Keratinocyte (primary cell): ENCODE data around the gene NUP98. TPM values are rescaled to one million over a fixed set of nuclear protein-coding genes. Genes with fewer than 3 reads are reported as not detected.
"Not testable (repeated sequence)": the region's sequence is repeated elsewhere in the genome, so short reads cannot be mapped to it uniquely, and the experiment has no call there.

ENCODE experiments used
- DNase-seq: peaks from one replicate; pipeline ENCODE4 v3.0.0-alpha.2; 2011; ENCODE audit warnings: low read depth, missing footprints, low spot score
- FAIRE-seq: peaks from 2 replicates; lab custom pipeline; 2011; peaks lifted over from hg19 to GRCh38; lab: Jason Lieb, UNC
- H2AFZ ChIP-seq: 2 replicates; pipeline ENCODE4 v1.6.0; 2012; ENCODE audit warnings: low read length, control low read depth, inconsistent platforms; ENCODE audit not compliant: control insufficient read depth
- H3K27ac ChIP-seq: 2 replicates; pipeline ENCODE4 v1.5.1; 2011; ENCODE audit warnings: low read length; ENCODE audit not compliant: control insufficient read depth, insufficient read depth
- H3K27me3 ChIP-seq: 3 replicates; pipeline ENCODE4 v1.6.0; 2011; ENCODE audit warnings: low read length; ENCODE audit not compliant: control insufficient read depth, insufficient read depth; ENCODE audit errors: extremely low read depth
- H3K36me3 ChIP-seq, 2 experiments: 2 replicates in 1 of 2; 3 replicates in 1 of 2; pipeline ENCODE4 v1.5.1; 2011; ENCODE audit warnings: low read length in 2 of 2, mild to moderate bottlenecking in 1 of 2; ENCODE audit not compliant: control insufficient read depth in 2 of 2, insufficient read depth in 2 of 2; ENCODE audit errors: extremely low read depth in 1 of 2
- H3K4me1 ChIP-seq: 3 replicates; pipeline ENCODE4 v1.5.1; 2011; ENCODE audit warnings: low read length; ENCODE audit not compliant: control insufficient read depth, insufficient read depth; ENCODE audit errors: extremely low read depth
- H3K4me2 ChIP-seq: 3 replicates; pipeline ENCODE4 v1.6.0; 2011; ENCODE audit warnings: low read depth, low read length; ENCODE audit not compliant: control insufficient read depth, insufficient read depth; ENCODE audit errors: extremely low read depth
- H3K4me3 ChIP-seq, 3 experiments: fragments of 200-600 bp in 1 of 3; sonication (generic) in 1 of 3; 2 replicates in 2 of 3; 3 replicates in 1 of 3; pipeline ENCODE4 v1.5.1; 2011 to 2016; ENCODE audit warnings: low read length in 3 of 3, mild to moderate bottlenecking in 3 of 3, control low read depth in 2 of 3, inconsistent platforms in 1 of 3, low read depth in 1 of 3, mixed read lengths in 1 of 3, mixed run types in 1 of 3, moderate library complexity in 1 of 3; ENCODE audit not compliant: control insufficient read depth in 2 of 3, insufficient read depth in 2 of 3; ENCODE audit errors: extremely low read depth in 1 of 3
- H3K79me2 ChIP-seq: 2 replicates; pipeline ENCODE4 v1.6.0; 2012; ENCODE audit warnings: low read length; ENCODE audit not compliant: control insufficient read depth, insufficient read depth
- H3K9ac ChIP-seq: 3 replicates; pipeline ENCODE4 v1.6.0; 2011; ENCODE audit warnings: low read length; ENCODE audit not compliant: control insufficient read depth, insufficient read depth; ENCODE audit errors: extremely low read depth
- H3K9me1 ChIP-seq: 3 replicates; pipeline ENCODE4 v1.6.0; 2011; ENCODE audit warnings: low read length; ENCODE audit not compliant: control insufficient read depth, insufficient read depth; ENCODE audit errors: extremely low read depth
- H3K9me3 ChIP-seq: 2 replicates; pipeline ENCODE4 v1.5.1; 2012; ENCODE audit warnings: low read depth, low read length; ENCODE audit not compliant: control insufficient read depth
- H4K20me1 ChIP-seq: 3 replicates; pipeline ENCODE4 v1.6.0; 2011; ENCODE audit warnings: low read length; ENCODE audit not compliant: control insufficient read depth, insufficient read depth; ENCODE audit errors: extremely low read depth
- EZH2 ChIP-seq: IDR thresholded peaks from one replicate; pipeline ENCODE4 v1.6.1; 2012; ENCODE audit warnings: inconsistent platforms, mild to moderate bottlenecking, low read length, moderate library complexity
- dilution Hi-C: fragments of 300-500 bp; cut with MboI; formaldehyde crosslinking; loops from one replicate; pipeline ENCODE4 v1.7.0; 2020; ENCODE audit warnings: low sequenced_read_pairs; ENCODE audit not compliant: extremely low pct_ligation_motif_present
- polyA plus RNA-seq, 5 experiments: library from polyadenylated mRNA; depleted of rRNA in 3 of 5; stranded (reverse) in 3 of 5; stranded (forward) in 1 of 5; unstranded in 1 of 5; fragments of >200 nt; gene quantifications; 1 replicate in 1 of 5; 2 replicates in 3 of 5; 3 replicates in 1 of 5; pipeline versions ENCODE4 v1.2.1 to v1.2.3, GENCODE V29; 2011 to 2012; ENCODE audit warnings: missing spikeins in 2 of 5, low read depth in 1 of 5, low replicate concordance in 1 of 5
- TF ChIP-seq, protein P1 (sequence below), 3 experiments: IDR thresholded peaks in 1 of 3; conservative IDR thresholded peaks in 1 of 3; optimal IDR thresholded peaks in 1 of 3; 2 replicates in 2 of 3; 3 replicates in 1 of 3; pipeline versions ENCODE3 to v1.5.1; 2011; ENCODE audit warnings: low read length in 3 of 3, mild to moderate bottlenecking in 3 of 3, moderate library complexity in 2 of 3, control low read depth in 1 of 3, inconsistent platforms in 1 of 3; ENCODE audit not compliant: insufficient read depth in 2 of 3; ENCODE audit errors: extremely low read depth in 1 of 3

The NUP98 gene
- polyA plus RNA-seq, 1 donor (not counting 4 experiments of a cell fraction or from before 2014, with no cell fraction given), result 66.9 TPM

DNA sequence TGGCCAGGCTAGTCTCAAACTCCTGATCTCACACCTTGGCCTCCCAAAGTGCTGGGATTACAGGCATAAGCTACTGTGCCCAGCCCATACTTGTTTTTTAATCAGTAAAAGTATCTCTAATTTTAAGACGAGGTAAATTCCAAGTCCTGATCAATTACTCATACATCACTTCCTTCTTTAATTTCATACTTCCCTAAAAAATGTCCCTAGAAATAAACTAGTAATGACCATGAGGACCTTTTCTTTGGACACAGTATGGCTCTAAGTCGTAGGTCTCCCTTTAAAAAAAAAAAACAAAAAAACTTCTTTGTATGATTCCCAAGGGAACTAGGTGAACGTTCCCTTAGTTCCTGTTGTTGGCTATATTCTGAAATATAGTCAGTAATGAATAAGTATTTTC lies 29.8 kb downstream of the NUP98 start:
- H2AFZ ChIP-seq, result no peak overlapping the region
- FAIRE-seq (no peak), DNase-seq (no peak)
- H3K9me3 ChIP-seq, result no peaks in the 10 kb centered on the region
- no peak overlapping the region for H3K27ac ChIP-seq
- H3K4me3 ChIP-seq, result no peak overlapping the region
- H4K20me1 ChIP-seq, result no peaks in the 10 kb centered on the region
- dilution Hi-C loops, result no loop called here
- no peak for TF ChIP-seq EZH2
- TF ChIP-seq, protein P1, sequence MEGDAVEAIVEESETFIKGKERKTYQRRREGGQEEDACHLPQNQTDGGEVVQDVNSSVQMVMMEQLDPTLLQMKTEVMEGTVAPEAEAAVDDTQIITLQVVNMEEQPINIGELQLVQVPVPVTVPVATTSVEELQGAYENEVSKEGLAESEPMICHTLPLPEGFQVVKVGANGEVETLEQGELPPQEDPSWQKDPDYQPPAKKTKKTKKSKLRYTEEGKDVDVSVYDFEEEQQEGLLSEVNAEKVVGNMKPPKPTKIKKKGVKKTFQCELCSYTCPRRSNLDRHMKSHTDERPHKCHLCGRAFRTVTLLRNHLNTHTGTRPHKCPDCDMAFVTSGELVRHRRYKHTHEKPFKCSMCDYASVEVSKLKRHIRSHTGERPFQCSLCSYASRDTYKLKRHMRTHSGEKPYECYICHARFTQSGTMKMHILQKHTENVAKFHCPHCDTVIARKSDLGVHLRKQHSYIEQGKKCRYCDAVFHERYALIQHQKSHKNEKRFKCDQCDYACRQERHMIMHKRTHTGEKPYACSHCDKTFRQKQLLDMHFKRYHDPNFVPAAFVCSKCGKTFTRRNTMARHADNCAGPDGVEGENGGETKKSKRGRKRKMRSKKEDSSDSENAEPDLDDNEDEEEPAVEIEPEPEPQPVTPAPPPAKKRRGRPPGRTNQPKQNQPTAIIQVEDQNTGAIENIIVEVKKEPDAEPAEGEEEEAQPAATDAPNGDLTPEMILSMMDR (optimal IDR thresholded peaks at IDR 0.05 in 1 of 3, IDR thresholded peaks at IDR 0.05 in 1 of 3, conservative IDR thresholded peaks at IDR 0.05 in 1 of 3; ENCODE audit: extremely low read depth in 1 of 3, insufficient read depth in 2 of 3, low read length in 3 of 3), result no peak
- H3K27me3 ChIP-seq, result no peaks in the 10 kb centered on the region
- H3K9me1 ChIP-seq, result no peaks in the 10 kb centered on the region
- no peaks in the 10 kb centered on the region for H3K4me1 ChIP-seq
- H3K4me2 ChIP-seq, result no peak overlapping the region
- H3K9ac ChIP-seq, result no peak overlapping the region
- peaks cover 30 to 34% of the 10 kb centered on the region in 2 experiments for H3K36me3 ChIP-seq
- peaks cover 1% of the 10 kb centered on the region for H3K79me2 ChIP-seq

DNA sequence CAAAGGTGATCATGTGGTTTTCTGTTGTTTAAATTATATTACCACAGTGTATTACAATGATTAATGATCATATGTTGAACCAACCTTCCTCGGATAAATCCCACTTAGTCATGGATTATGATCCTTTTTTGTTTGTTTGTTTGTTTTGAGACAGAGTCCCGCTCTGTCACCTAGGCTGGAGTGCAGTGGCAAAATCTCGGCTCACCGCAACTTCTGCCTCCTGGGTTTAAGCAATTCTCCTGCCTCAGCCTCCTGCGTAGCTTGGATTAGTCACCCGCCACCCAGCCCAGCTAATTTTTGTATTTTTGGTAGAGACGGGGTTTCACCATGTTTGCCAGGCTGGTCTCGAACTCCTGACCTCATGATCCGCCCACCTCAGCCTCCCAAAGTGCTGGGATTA lies 30.5 kb downstream of the NUP98 start:
- H3K4me3 ChIP-seq, H3K9me3 ChIP-seq, H3K79me2 ChIP-seq, H3K9me1 ChIP-seq, H3K4me2 ChIP-seq, H4K20me1 ChIP-seq, H2AFZ ChIP-seq, H3K27me3 ChIP-seq, H3K4me1 ChIP-seq, FAIRE-seq, DNase-seq, dilution Hi-C loops, H3K27ac ChIP-seq, H3K9ac ChIP-seq: not testable (repeated sequence)
- peaks cover 29 to 30% of the 10 kb centered on the region in 2 experiments for H3K36me3 ChIP-seq

DNA sequence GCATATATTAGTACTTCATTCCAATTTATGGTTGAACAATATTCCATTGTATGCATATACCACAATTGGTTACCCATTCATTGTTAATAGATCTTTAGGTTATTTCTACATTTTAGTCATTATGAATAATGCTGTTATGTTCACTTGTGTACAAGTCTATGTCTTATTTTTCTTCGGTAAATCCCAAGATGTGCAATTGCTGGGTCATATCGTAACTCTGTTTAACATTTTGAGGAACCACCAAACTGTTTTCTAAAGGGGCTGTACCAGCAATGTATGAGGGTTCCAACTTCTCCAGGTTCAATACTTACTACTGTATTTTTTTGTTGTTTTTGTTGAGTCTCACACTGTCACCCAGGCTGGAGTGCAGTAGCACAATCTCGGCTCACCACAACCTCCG lies 33.1 kb downstream of the NUP98 start:
- TF ChIP-seq, protein P1 (optimal IDR thresholded peaks at IDR 0.05 in 1 of 3, IDR thresholded peaks at IDR 0.05 in 1 of 3, conservative IDR thresholded peaks at IDR 0.05 in 1 of 3; ENCODE audit: extremely low read depth in 1 of 3, insufficient read depth in 2 of 3, low read length in 3 of 3), result no peak
- no peak for TF ChIP-seq EZH2
- Histone ChIP-seq H3K4me3 (no peak overlapping the region), H4K20me1 (no peaks in the 10 kb centered on the region), H3K36me3 (peaks cover 28 to 33% of the 10 kb centered on the region in 2 experiments), H3K27ac (no peak overlapping the region), H3K79me2 (no peaks in the 10 kb centered on the region), H2AFZ (no peak overlapping the region), H3K27me3 (no peaks in the 10 kb centered on the region), H3K9ac (no peak overlapping the region), H3K4me2 (no peak overlapping the region), H3K9me1 (no peaks in the 10 kb centered on the region), H3K9me3 (no peaks in the 10 kb centered on the region), H3K4me1 (no peaks in the 10 kb centered on the region)
- dilution Hi-C loops, result no loop called here
- no peak for FAIRE-seq
- DNase-seq, result no peak
